H1 (cell line): ENCODE results near the gene TRDN. TPM values are rescaled to one million over a fixed set of nuclear protein-coding genes. Genes with fewer than 3 reads are reported as not detected.

ENCODE experiments used
- CEBPB ChIP-seq: IDR thresholded peaks from 2 replicates; pipeline ENCODE4 v1.6.1; 2012; ENCODE audit warnings: low read depth, low read length
- CTCF ChIP-seq, 3 experiments: IDR thresholded peaks; 1 replicate in 2 of 3; 2 replicates in 1 of 3; pipeline versions ENCODE4 v1.5.1 to v1.6.1; 2011; ENCODE audit warnings: low read length in 3 of 3, mild to moderate bottlenecking in 3 of 3, inconsistent platforms in 2 of 3, low read depth in 1 of 3, moderate library complexity in 1 of 3; ENCODE audit not compliant: insufficient read depth in 1 of 3; ENCODE audit errors: control extremely low read depth in 1 of 3
- polyA plus RNA-seq, 7 experiments: library from polyadenylated mRNA; depleted of rRNA in 3 of 7; stranded (reverse) in 5 of 7; unstranded in 2 of 7; fragments of >200 nt in 5 of 7; fragments of 200-250 nt in 2 of 7; gene quantifications; 1 replicate in 5 of 7; 2 replicates in 1 of 7; 4 replicates in 1 of 7; pipeline versions ENCODE4 v1.2.1 to v1.2.3, GENCODE V29; 2011 to 2013; ENCODE audit warnings: missing spikeins in 2 of 7, mixed read lengths in 2 of 7
- total RNA-seq: library from RNA; stranded (reverse); fragmentation: NEBNext Ultra II Directional; extraction: Animal tissue kit (Norgen Biotek cat#: 25700); gene quantifications from 2 replicates; pipeline ENCODE4 v1.2.1, GENCODE V29; 2021

The TRDN gene
- total and polyA plus RNA-seq, 2 of the 8 experiments (the other 6 are each of a cell fraction or from before 2014, with no cell fraction given) = 1.6 to 41.6 TPM

- TF ChIP-seq CTCF (IDR thresholded peaks at IDR 0.05; ENCODE audit: control extremely low read depth in 1 of 3, insufficient read depth in 1 of 3, low read depth in 1 of 3, low read length in 3 of 3) (no peak), CEBPB (no peak)
Observed at GRCh38 chr6:123215211-123215610, 421.5 kb downstream of the TRDN start (continued).
